Transverse colon (tissue), 4 donors: ENCODE data around the gene NBEAL1. TPM values are rescaled to one million over a fixed set of nuclear protein-coding genes. Genes with fewer than 3 reads are reported as not detected.

ENCODE experiments used
- DNase-seq: peaks from one replicate; pipeline ENCODE4 v3.0.0-alpha.2; 2019
- H3K27ac ChIP-seq, 4 donors: fragments of 200-600 bp; sonication (generic); 2 replicates each; pipeline ENCODE4 v1.5.1; 2016 to 2018; ENCODE audit warnings: inconsistent platforms in 4 of 4
- H3K27me3 ChIP-seq: fragments of 200-600 bp; sonication (generic); 2 replicates; pipeline ENCODE4 v1.5.1; 2017; ENCODE audit warnings: inconsistent platforms
- H3K36me3 ChIP-seq, 4 donors: fragments of 200-600 bp; sonication (generic); 2 replicates each; pipeline ENCODE4 v1.5.1; 2017 to 2019; ENCODE audit warnings: inconsistent platforms in 4 of 4
- H3K4me1 ChIP-seq, 4 donors: fragments of 200-600 bp; sonication (generic); 2 replicates each; pipeline ENCODE4 v1.5.1; 2017 to 2020; ENCODE audit warnings: inconsistent platforms in 4 of 4
- H3K4me3 ChIP-seq, 4 donors: fragments of 200-600 bp; sonication (generic); 1 replicate in 1 of 4; 2 replicates in 3 of 4; pipeline versions ENCODE4 v1.5.1 to v1.6.1; 2017 to 2019; ENCODE audit warnings: inconsistent platforms in 4 of 4
- H3K9me3 ChIP-seq, 2 donors: fragments of 200-600 bp; sonication (generic); 2 replicates each; pipeline ENCODE4 v1.5.1; 2017 to 2019; ENCODE audit warnings: inconsistent platforms in 2 of 2
- CTCF ChIP-seq, 5 experiments: fragments of 200-600 bp in 3 of 5; fragments of 450-650 bp in 2 of 5; sonication (generic) in 3 of 5; IDR thresholded peaks; 1 replicate in 2 of 5; 2 replicates in 3 of 5; pipeline ENCODE4 v1.5.1; 2016 to 2017; ENCODE audit warnings: antibody characterized with exemption in 5 of 5, inconsistent platforms in 3 of 5, mild to moderate bottlenecking in 2 of 5, moderate library complexity in 1 of 5
- EP300 ChIP-seq: sonication (generic); formaldehyde crosslinking; IDR thresholded peaks from one replicate; pipeline ENCODE4 v1.6.1; 2017; ENCODE audit warnings: antibody characterized with exemption, low read depth
- POLR2A ChIP-seq: fragments of 450-650 bp; IDR thresholded peaks from one replicate; pipeline ENCODE4 v1.6.1; 2016; ENCODE audit warnings: antibody characterized with exemption, mild to moderate bottlenecking, moderate library complexity
- POLR2AphosphoS5 ChIP-seq, 3 donors: sonication (generic); formaldehyde crosslinking; IDR thresholded peaks; one replicate each; pipeline ENCODE4 v1.6.1; 2016; ENCODE audit warnings: antibody characterized with exemption in 3 of 3
- WGBS, 2 donors: methylation state at CpG; one replicate each; pipeline ENCODE4 v1.1.5; 2018; ENCODE audit warnings: low coverage in 1 of 2; 5-methylcytosine and 5-hydroxymethylcytosine counted together
- in situ Hi-C, 4 donors: fragments of 200-750 bp; cut with MboI; loops; one replicate each; pipeline versions ENCODE4 v1.15.0 to v1.15.1; 2017; ENCODE audit warnings: low sequenced_read_pairs in 3 of 4, low pct_ligation_motif_present in 1 of 4, low pct_unique_long_range_greater_than_20kb in 1 of 4
- intact Hi-C: fragments of 100-400 bp; cut with DNase I; formaldehyde crosslinking; loops from one replicate; pipeline ENCODE4 v1.15.1; 2023; ENCODE audit warnings: low total_unique reads
- total RNA-seq, 4 donors: library from RNA; depleted of rRNA; stranded (reverse); fragments of >200 nt; gene quantifications; one replicate each; pipeline ENCODE4 v1.1.0, GENCODE V29; 2016

The NBEAL1 gene
- total RNA-seq, 4 donors from 2014 or later, result 59.1 to 287 (median 154) TPM

- no peak for DNase-seq
- peaks cover 0 to 14% (median 5%) of the 10 kb centered on the region in 4 donors for H3K4me1 ChIP-seq
- H3K27ac ChIP-seq, result peak overlapping the region in 3 of 4 donors; percentile 25 to 44 (median 31)
- TF ChIP-seq CTCF (IDR thresholded peaks at IDR 0.05), result no peak
- no peak for TF ChIP-seq POLR2AphosphoS5 (IDR thresholded peaks at IDR 0.05)
- no peak for TF ChIP-seq EP300
- no peak for TF ChIP-seq POLR2A
- no peaks in the 10 kb centered on the region for H3K27me3 ChIP-seq
- H3K9me3 ChIP-seq, result no peaks in the 10 kb centered on the region
- peaks cover 0 to 9% (median 3%) of the 10 kb centered on the region in 4 donors for H3K36me3 ChIP-seq
- WGBS, 2 donors, result 18 to 29% methylated on average over 1 of the region's 1 CpG
- in situ Hi-C loops (no loop called here), intact Hi-C loops (no loop called here)
- H3K4me3 ChIP-seq, result no peak overlapping the region
These were observed 107.8 kb downstream of the NBEAL1 start for GRCh38 chr2:203122317-203122986.

GRCh38 chr2:203126996-203127395, 112.3 kb downstream of the NBEAL1 start:
- no peak for DNase-seq
- Histone ChIP-seq H3K4me1 (peaks cover 0 to 14% (median 5%) of the 10 kb centered on the region in 4 donors), H3K27ac (no peak overlapping the region), H3K27me3 (no peaks in the 10 kb centered on the region), H3K4me3 (no peak overlapping the region), H3K9me3 (no peaks in the 10 kb centered on the region), H3K36me3 (peaks cover 0 to 26% (median 3%) of the 10 kb centered on the region in 4 donors)
- TF ChIP-seq EP300 (no peak), CTCF (IDR thresholded peaks at IDR 0.05) (no peak), POLR2AphosphoS5 (IDR thresholded peaks at IDR 0.05) (no peak), POLR2A (no peak)
- WGBS, 2 donors, result 92 to 100% methylated on average over 2 of the region's 2 CpGs
- intact Hi-C loops (no loop called here), in situ Hi-C loops (loop anchor here in 1 of 4 donors (25.0 kb wide), 1 partner anchor 565 kb away; no protein-coding TSS in a partner anchor)

- Histone ChIP-seq H3K27ac (no peak overlapping the region), H3K36me3 (peaks cover 0 to 42% (median 11%) of the 10 kb centered on the region in 4 donors), H3K4me3 (no peak overlapping the region), H3K27me3 (no peaks in the 10 kb centered on the region), H3K9me3 (no peaks in the 10 kb centered on the region), H3K4me1 (no peaks in the 10 kb centered on the region)
- intact Hi-C loops (no loop called here), in situ Hi-C loops (loop anchor here in 1 of 4 donors (25.0 kb wide), 1 partner anchor 573 kb away; no protein-coding TSS in a partner anchor)
- TF ChIP-seq POLR2AphosphoS5 (IDR thresholded peaks at IDR 0.05), result no peak
- TF ChIP-seq EP300, result no peak
- TF ChIP-seq POLR2A, result no peak
- no peak for TF ChIP-seq CTCF (IDR thresholded peaks at IDR 0.05)
- DNase-seq, result no peak
- WGBS, 2 donors, result 94 to 97% methylated on average over 4 of the region's 4 CpGs
These were observed 120.4 kb downstream of the NBEAL1 start for GRCh38 chr2:203135105-203135504.

GRCh38 chr2:203143391-203143790, 128.7 kb downstream of the NBEAL1 start:
- Histone ChIP-seq H3K27ac (no peak overlapping the region), H3K9me3 (no peaks in the 10 kb centered on the region), H3K36me3 (peaks cover 0 to 30% (median 6%) of the 10 kb centered on the region in 4 donors), H3K27me3 (no peaks in the 10 kb centered on the region), H3K4me3 (no peak overlapping the region), H3K4me1 (no peaks in the 10 kb centered on the region)
- intact Hi-C loops, result no loop called here
- in situ Hi-C loops, result loop anchor here in 1 of 4 donors (25.0 kb wide), 1 partner anchor 581 kb away; no protein-coding TSS in a partner anchor
- no peak for DNase-seq
- TF ChIP-seq POLR2AphosphoS5 (IDR thresholded peaks at IDR 0.05) (no peak), CTCF (IDR thresholded peaks at IDR 0.05) (no peak)
